GM18508 (cell line): ENCODE measurements around the gene MS4A8.

Experiments used
- ATAC-seq: cut with Tn5 transposase; IDR thresholded peaks from one replicate; pipeline ENCODE4 v1.9.1; 2021; ENCODE audit warnings: moderate number of reproducible peaks; ENCODE audit not compliant: insufficient read depth, unreplicated experiment

MS4A8 gene

DNA sequence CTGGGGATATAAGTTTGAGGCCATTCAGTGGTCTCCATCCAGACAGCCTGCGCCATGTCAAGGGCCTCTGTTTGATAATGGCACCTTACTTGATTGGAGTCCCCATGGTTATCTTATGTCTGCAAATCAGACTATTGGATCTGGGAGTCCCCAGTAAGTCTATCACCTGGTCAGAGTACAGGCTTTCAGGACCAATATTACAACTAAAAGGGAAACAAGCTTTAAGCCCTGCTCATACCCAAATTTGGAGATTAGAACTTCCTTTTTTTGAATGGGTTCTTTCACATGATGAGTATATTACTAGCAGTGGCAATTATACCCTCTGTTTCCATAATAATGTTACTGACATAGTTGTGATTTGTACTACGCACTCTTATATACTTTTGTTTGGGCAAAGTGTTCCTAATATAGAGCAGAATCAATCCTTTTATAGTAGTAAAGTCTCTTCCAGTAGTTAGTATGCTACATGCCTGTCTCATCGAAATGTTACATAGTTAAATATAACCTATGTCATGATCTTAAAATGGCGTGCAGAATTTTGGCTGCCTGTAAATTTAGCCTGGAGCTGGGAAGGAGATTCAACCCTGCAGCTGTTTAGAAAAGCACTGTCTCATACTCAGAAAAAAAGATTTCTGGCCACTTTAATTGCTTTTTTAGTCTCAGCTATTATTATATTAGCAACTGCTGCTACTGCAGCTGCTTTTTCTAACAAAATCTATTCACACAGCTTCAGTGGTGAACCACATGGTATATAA lies 62.2 kb downstream of the MS4A8 start:
- no peak for ATAC-seq

DNA sequence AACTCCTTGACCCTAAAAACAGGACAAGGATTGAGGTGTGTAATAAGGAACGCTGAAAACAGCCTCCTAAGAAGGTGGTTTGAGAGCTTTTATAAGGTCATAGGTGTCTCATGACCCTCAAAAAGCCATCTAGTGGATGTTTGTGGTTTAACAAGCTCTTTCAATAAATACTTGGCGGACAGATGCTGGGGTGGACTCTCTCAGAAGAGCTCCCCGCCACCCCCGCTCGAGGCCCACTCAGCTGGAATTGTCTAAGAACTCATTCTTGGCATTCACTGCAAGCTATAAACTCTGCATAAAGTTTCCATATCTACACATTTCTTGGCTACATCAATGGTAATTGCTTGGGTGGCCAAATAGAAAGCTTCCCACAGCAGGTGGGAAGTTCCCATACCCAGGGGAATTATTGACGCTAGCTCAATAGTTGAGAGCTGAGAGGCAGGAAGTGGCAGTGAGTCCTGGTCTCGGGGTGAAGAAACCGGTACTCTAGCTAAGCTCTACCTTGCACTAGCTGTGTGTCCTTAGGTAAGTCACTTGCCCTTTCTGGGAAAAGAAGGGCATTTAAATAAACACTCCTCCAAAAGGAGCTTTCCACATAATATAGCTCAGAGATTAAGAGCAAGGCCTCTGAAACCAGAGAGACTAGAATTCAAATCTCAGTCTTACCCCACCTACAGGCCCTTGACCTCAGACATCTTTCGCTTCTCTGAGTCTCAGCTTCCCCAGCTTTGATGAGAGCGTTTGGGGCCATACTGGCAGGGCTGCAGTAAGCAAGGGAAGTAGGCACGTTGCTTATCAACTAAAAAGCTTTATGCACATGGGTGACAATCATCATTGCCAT lies 63.7 kb downstream of the MS4A8 start:
- peak; percentile 54 for ATAC-seq

DNA sequence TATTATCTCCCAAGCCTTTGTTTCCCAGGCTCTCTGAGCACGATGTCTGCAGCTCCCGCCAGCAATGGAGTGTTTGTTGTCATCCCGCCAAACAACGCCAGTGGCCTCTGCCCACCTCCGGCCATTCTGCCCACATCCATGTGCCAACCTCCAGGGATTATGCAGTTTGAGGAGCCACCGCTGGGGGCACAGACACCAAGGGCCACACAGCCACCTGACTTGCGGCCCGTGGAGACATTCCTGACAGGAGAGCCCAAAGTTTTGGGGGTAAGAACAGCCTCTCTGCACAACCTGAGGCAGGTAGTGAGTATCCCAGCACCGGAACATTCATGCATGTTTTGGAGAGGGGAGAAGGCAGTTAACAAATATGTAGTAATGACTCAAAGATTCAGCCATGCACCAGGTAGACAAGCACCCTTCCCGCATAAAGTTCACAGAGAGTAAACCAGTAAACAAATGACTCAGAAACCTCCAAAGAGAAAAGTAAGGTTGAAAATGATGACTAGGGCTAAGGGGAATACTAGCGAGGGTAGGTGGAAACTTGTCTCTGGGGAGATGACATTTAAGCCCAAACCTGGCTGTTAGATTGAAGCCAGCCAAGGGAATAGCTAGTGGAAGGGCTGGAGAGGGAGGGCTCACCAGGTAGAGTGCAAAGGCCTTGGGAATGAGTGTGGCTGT lies 64.4 kb downstream of the MS4A8 start:
- ATAC-seq = no peak

DNA sequence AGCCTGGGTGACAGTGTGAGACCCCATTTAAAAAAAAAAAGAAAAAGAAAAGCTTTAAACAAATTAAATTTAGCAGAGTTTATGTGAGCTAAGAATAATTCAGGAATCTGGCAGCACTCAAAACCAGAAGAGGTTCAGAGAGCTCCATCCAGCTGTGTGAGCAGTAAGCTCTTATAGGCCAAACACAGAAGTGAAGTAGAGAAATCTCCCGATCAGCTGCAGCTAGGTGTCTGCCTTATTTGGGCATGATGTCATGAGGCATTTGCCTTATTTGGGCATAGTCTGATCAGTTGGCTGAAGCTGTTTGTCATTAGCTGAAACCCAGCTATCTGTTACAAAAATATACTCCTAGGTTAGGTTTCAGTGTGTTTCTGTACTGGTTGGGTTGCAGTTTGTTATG lies 65.5 kb downstream of the MS4A8 start:
- no peak for ATAC-seq

DNA sequence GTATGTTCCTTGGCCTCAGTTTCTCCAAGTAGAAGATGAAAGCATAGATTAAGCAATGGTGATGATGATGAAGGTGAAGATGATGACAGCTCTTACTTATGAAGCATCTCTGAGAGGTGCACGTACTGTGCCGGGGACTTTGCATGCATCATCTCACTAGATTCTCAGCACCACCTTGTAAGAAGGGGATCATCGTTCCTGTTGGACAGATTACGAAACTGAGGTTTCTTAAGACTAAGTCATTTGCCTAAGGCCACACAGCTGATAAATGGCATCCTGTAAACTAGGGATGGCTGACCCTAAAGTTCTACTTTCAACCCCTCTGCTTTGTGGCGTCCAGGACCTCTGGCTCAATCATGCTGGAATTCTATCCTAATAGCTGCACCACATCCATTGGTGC lies 65.9 kb downstream of the MS4A8 start:
- ATAC-seq = no peak
